ENCODE results near the gene RAB40C. TPM values are rescaled to one million over a fixed set of nuclear protein-coding genes. Genes with fewer than 3 reads are reported as not detected.

RAB40C gene
- total and polyA plus RNA-seq, 9 of the 15 experiments (the other 6 are each of a cell fraction or from before 2014, with no cell fraction given): 0.17 to 23.4 (median 8.7) TPM

DNA sequence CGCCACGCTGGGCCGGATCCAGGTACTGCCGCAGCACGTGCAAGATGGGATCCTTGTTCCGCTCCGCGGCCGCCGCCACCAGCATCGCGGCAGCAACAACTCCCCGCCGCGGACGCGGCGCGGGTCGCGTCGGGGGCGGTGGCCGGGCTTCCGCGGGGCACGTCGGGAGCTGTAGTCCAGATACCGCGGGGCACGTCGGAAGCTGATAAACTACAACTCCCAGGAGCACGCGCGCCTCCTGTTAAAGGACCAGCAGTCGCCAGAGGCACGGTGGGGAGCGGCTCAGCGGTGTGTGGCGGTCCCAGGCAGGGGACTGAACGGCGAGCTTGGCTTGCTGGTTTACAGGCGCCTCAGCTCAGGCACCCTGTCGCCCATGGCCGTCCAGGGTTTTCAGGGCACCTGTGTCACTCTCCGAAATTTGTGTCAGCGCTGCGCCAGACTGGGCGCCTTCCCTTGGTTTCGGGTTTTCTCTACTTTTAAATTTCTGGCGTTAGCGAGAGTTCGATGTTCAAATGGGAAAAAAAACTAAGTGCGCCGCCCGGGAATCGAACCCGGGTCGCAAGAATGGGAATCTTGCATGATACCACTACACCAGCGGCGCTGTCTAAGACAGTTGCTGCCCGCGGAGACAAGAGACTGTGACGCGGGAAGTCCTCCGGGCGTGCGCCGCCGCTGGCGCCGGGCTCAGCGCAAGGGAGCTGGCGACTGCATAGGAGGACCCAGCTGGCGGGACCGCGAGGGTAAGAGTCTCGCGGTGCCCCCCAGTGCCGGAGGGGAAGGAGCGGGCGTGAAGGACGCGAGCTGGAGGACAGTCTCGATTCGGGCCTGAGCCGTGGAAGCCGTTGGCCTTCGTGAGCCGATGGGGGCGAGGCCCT lies 46.6 kb downstream of the RAB40C start, which contains the start of gene METTL26 (continued):
- no peak for TF ChIP-seq ZBTB34 (CRISPR knock-in tag; IDR thresholded peaks at IDR 0.05)
- TF ChIP-seq CEBPG (CRISPR knock-in tag; IDR thresholded peaks at IDR 0.05): no peak; the same call in 1 of the 2 replicates
- no peak for TF ChIP-seq CEBPG (tag; conservative IDR thresholded peaks at IDR 0.05 in 1 of 2, IDR thresholded peaks at IDR 0.05 in 1 of 2)
- no peak for TF ChIP-seq ZNF134 (CRISPR knock-in tag; conservative IDR thresholded peaks at IDR 0.05)
- no peak for TF ChIP-seq NFXL1 (CRISPR knock-in tag; IDR thresholded peaks at IDR 0.05)
- TF ChIP-seq CC2D1A (IDR thresholded peaks at IDR 0.05): no peak
- TF ChIP-seq STAT6 (CRISPR knock-in tag; IDR thresholded peaks at IDR 0.05): peak; percentile 65; the same call in 1 of the 2 replicates
- TF ChIP-seq, protein P1, sequence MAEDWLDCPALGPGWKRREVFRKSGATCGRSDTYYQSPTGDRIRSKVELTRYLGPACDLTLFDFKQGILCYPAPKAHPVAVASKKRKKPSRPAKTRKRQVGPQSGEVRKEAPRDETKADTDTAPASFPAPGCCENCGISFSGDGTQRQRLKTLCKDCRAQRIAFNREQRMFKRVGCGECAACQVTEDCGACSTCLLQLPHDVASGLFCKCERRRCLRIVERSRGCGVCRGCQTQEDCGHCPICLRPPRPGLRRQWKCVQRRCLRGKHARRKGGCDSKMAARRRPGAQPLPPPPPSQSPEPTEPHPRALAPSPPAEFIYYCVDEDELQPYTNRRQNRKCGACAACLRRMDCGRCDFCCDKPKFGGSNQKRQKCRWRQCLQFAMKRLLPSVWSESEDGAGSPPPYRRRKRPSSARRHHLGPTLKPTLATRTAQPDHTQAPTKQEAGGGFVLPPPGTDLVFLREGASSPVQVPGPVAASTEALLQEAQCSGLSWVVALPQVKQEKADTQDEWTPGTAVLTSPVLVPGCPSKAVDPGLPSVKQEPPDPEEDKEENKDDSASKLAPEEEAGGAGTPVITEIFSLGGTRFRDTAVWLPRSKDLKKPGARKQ (CRISPR knock-in tag; IDR thresholded peaks at IDR 0.05): no peak
- TF ChIP-seq, protein P2, sequence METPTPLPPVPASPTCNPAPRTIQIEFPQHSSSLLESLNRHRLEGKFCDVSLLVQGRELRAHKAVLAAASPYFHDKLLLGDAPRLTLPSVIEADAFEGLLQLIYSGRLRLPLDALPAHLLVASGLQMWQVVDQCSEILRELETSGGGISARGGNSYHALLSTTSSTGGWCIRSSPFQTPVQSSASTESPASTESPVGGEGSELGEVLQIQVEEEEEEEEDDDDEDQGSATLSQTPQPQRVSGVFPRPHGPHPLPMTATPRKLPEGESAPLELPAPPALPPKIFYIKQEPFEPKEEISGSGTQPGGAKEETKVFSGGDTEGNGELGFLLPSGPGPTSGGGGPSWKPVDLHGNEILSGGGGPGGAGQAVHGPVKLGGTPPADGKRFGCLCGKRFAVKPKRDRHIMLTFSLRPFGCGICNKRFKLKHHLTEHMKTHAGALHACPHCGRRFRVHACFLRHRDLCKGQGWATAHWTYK (CRISPR knock-in tag; IDR thresholded peaks at IDR 0.05): peak; percentile 67; the same call in 1 of the 2 replicates
- TF ChIP-seq, protein P3, sequence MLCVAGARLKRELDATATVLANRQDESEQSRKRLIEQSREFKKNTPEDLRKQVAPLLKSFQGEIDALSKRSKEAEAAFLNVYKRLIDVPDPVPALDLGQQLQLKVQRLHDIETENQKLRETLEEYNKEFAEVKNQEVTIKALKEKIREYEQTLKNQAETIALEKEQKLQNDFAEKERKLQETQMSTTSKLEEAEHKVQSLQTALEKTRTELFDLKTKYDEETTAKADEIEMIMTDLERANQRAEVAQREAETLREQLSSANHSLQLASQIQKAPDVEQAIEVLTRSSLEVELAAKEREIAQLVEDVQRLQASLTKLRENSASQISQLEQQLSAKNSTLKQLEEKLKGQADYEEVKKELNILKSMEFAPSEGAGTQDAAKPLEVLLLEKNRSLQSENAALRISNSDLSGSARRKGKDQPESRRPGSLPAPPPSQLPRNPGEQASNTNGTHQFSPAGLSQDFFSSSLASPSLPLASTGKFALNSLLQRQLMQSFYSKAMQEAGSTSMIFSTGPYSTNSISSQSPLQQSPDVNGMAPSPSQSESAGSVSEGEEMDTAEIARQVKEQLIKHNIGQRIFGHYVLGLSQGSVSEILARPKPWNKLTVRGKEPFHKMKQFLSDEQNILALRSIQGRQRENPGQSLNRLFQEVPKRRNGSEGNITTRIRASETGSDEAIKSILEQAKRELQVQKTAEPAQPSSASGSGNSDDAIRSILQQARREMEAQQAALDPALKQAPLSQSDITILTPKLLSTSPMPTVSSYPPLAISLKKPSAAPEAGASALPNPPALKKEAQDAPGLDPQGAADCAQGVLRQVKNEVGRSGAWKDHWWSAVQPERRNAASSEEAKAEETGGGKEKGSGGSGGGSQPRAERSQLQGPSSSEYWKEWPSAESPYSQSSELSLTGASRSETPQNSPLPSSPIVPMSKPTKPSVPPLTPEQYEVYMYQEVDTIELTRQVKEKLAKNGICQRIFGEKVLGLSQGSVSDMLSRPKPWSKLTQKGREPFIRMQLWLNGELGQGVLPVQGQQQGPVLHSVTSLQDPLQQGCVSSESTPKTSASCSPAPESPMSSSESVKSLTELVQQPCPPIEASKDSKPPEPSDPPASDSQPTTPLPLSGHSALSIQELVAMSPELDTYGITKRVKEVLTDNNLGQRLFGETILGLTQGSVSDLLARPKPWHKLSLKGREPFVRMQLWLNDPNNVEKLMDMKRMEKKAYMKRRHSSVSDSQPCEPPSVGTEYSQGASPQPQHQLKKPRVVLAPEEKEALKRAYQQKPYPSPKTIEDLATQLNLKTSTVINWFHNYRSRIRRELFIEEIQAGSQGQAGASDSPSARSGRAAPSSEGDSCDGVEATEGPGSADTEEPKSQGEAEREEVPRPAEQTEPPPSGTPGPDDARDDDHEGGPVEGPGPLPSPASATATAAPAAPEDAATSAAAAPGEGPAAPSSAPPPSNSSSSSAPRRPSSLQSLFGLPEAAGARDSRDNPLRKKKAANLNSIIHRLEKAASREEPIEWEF (CRISPR knock-in tag; IDR thresholded peaks at IDR 0.05): no peak
- TF ChIP-seq ZNF217 (CRISPR knock-in tag; IDR thresholded peaks at IDR 0.05): no peak
- peak; percentile 42; the same call in 1 of the 2 replicates for TF ChIP-seq FOSL1 (tag; conservative IDR thresholded peaks at IDR 0.05)
- 0 out of 2 replicates have a peak, but pooled peaks have one; percentile 13 for TF ChIP-seq PHB (CRISPR knock-in tag; IDR thresholded peaks at IDR 0.05)
- TF ChIP-seq FOXA3 (CRISPR knock-in tag; conservative IDR thresholded peaks at IDR 0.05 in 1 of 2, IDR thresholded peaks at IDR 0.05 in 1 of 2): no peak
